GM23338 (cell line): ENCODE results near the gene KDM4B. TPM values are rescaled to one million over a fixed set of nuclear protein-coding genes. Genes with fewer than 3 reads are reported as not detected.

ENCODE experiments used
- ATAC-seq: fragments of 200-7000 bp; cut with Tn5 transposase; 3 replicates; pipeline ENCODE4 v1.9.1; 2020
- DNase-seq: peaks from one replicate; pipeline ENCODE4 v3.0.0-alpha.2; 2015; ENCODE audit warnings: low spot score
- H2AFZ ChIP-seq: fragments of 200-600 bp; sonication (generic); 2 replicates; pipeline ENCODE4 v1.8.0; 2016; ENCODE audit warnings: antibody characterized with exemption, mild to moderate bottlenecking, moderate library complexity
- H3F3A ChIP-seq: fragments of 200-600 bp; sonication (generic); replicated peaks from 2 replicates; pipeline ENCODE4 v1.8.0; 2017; ENCODE audit warnings: antibody characterized with exemption, mixed run types, low read depth
- H3K27ac ChIP-seq: fragments of 200-600 bp; sonication (generic); 2 replicates; pipeline ENCODE4 v1.6.1; 2016; ENCODE audit warnings: low read depth
- H3K27me3 ChIP-seq: fragments of 200-600 bp; sonication (generic); 2 replicates; pipeline ENCODE4 v1.8.0; 2016; ENCODE audit warnings: mild to moderate bottlenecking, mixed run types, moderate library complexity; ENCODE audit not compliant: insufficient read depth
- H3K36me3 ChIP-seq: fragments of 200-600 bp; sonication (generic); 2 replicates; pipeline ENCODE4 v1.8.0; 2016; ENCODE audit warnings: mild to moderate bottlenecking; ENCODE audit not compliant: insufficient read depth
- H3K4me1 ChIP-seq: fragments of 200-600 bp; sonication (generic); 2 replicates; pipeline ENCODE4 v1.8.0; 2016; ENCODE audit warnings: mild to moderate bottlenecking, moderate library complexity; ENCODE audit not compliant: insufficient read depth
- H3K4me2 ChIP-seq: fragments of 200-600 bp; sonication (generic); 2 replicates; pipeline ENCODE4 v1.7.1; 2017; ENCODE audit warnings: mixed run types
- H3K4me3 ChIP-seq: fragments of 200-600 bp; sonication (generic); 2 replicates; pipeline ENCODE4 v1.6.1; 2016; ENCODE audit warnings: mixed run types
- H3K79me2 ChIP-seq: fragments of 200-600 bp; sonication (generic); replicated peaks from 2 replicates; pipeline ENCODE4 v1.8.0; 2017; ENCODE audit warnings: mild to moderate bottlenecking; ENCODE audit not compliant: insufficient read depth
- H3K9me2 ChIP-seq: fragments of 200-600 bp; sonication (generic); 2 replicates; pipeline ENCODE4 v1.8.0; 2017; ENCODE audit not compliant: insufficient read depth
- H4K20me1 ChIP-seq: fragments of 200-600 bp; sonication (generic); replicated peaks from 2 replicates; pipeline ENCODE4 v1.8.0; 2017; ENCODE audit warnings: mild to moderate bottlenecking; ENCODE audit not compliant: insufficient read depth
- H3K27ac Mint-ChIP-seq: 2 replicates; pipeline ENCODE4 v1.8.0; 2020; ENCODE audit warnings: inconsistent platforms, mild to moderate bottlenecking, moderate library complexity, mixed read lengths
- H3K27me3 Mint-ChIP-seq: 3 replicates; pipeline ENCODE4 v1.8.0; 2022; ENCODE audit warnings: low read depth, mild to moderate bottlenecking, moderate library complexity, mixed read lengths, inconsistent platforms; ENCODE audit not compliant: insufficient read depth, poor library complexity
- H3K36me3 Mint-ChIP-seq: 3 replicates; pipeline ENCODE4 v1.8.0; 2021; ENCODE audit warnings: low read depth, mild to moderate bottlenecking, inconsistent platforms, moderate library complexity, mixed read lengths
- H3K4me1 Mint-ChIP-seq: 3 replicates; pipeline ENCODE4 v1.8.0; 2020; ENCODE audit warnings: mild to moderate bottlenecking, inconsistent platforms, mixed read lengths
- H3K4me3 Mint-ChIP-seq: 3 replicates; pipeline ENCODE4 v1.8.0; 2021; ENCODE audit warnings: moderate library complexity, mild to moderate bottlenecking, inconsistent platforms, mixed read lengths
- H3K9me3 Mint-ChIP-seq: 3 replicates; pipeline ENCODE4 v1.8.0; 2020; ENCODE audit warnings: moderate library complexity, mild to moderate bottlenecking, inconsistent platforms, mixed read lengths
- CREB1 ChIP-seq: fragments of 250-450 bp; sonication (Bioruptor Pico); IDR thresholded peaks from 2 replicates; pipeline ENCODE4 v1.5.0; 2020; ENCODE audit warnings: low read depth, mild to moderate bottlenecking, moderate library complexity
- EZH2 ChIP-seq: fragments of 200-600 bp; sonication (generic); IDR thresholded peaks from one replicate; pipeline ENCODE4 v1.8.0; 2017; ENCODE audit warnings: antibody characterized with exemption, mild to moderate bottlenecking, low read depth; ENCODE audit not compliant: unreplicated experiment
- EZH2phosphoT487 ChIP-seq: fragments of 200-600 bp; sonication (generic); IDR thresholded peaks from one replicate; pipeline ENCODE4 v1.8.1; 2018; ENCODE audit warnings: antibody characterized with exemption; ENCODE audit not compliant: unreplicated experiment
- NANOG ChIP-seq: IDR thresholded peaks from 2 replicates; pipeline ENCODE4 v1.6.1; 2016; ENCODE audit warnings: antibody characterized with exemption, borderline replicate concordance
- STAT1 ChIP-seq: IDR thresholded peaks from one replicate; pipeline ENCODE4 v1.6.1; 2016; ENCODE audit warnings: antibody characterized with exemption; ENCODE audit not compliant: unreplicated experiment
- polyA plus RNA-seq: library from polyadenylated mRNA; unstranded; fragments of >200 nt; fragmentation: Nextera tagmentation; extraction: Ambion mirVana; gene quantifications from 2 replicates; pipeline ENCODE4 v1.2.1, GENCODE V29; 2016
- total RNA-seq: library from RNA; depleted of rRNA; stranded (reverse); fragments of >200 nt; shearing (Covaris generic); gene quantifications from 2 replicates; pipeline ENCODE4 v1.2.3, GENCODE V29; 2014
- TF ChIP-seq, protein P1 (sequence below): fragments of 250-450 bp; sonication (Bioruptor Pico); IDR thresholded peaks from 2 replicates; pipeline ENCODE4 v1.5.0; 2020; ENCODE audit warnings: mild to moderate bottlenecking, moderate library complexity
- TF ChIP-seq, protein P2 (sequence below), 2 experiments: fragments of 200-600 bp in 1 of 2; sonication (generic) in 1 of 2; conservative IDR thresholded peaks; 2 replicates each; pipeline versions ENCODE4 v1.5.1 to v1.6.1; 2016 to 2017; ENCODE audit warnings: antibody characterized with exemption in 2 of 2, low read depth in 2 of 2, mild to moderate bottlenecking in 2 of 2, moderate library complexity in 1 of 2

Gene KDM4B
- total and polyA plus RNA-seq, 2 experiments from 2014 or later: 9.1 to 27.6 TPM

DNA sequence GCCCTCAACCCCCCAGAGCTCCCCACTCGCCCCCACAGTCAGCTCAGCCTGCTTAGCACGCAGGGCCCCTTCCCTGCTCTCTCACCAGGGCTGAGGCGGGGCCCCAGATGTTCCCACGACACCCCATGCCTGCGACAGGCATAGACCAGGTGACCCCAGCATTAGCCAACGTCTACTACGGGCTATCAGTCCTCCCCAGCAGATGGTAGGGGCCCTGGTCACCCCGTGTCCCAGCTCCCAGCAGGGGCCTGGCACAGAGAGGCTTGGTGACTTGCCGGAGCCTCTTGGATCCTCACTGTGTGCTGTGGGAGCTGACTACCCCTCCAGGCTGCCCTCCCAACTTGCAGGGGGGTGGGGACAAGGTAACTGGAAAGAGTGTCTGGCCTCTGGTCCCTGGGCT lies 80.6 kb downstream of the KDM4B start (continued):
- TF ChIP-seq, protein P1, sequence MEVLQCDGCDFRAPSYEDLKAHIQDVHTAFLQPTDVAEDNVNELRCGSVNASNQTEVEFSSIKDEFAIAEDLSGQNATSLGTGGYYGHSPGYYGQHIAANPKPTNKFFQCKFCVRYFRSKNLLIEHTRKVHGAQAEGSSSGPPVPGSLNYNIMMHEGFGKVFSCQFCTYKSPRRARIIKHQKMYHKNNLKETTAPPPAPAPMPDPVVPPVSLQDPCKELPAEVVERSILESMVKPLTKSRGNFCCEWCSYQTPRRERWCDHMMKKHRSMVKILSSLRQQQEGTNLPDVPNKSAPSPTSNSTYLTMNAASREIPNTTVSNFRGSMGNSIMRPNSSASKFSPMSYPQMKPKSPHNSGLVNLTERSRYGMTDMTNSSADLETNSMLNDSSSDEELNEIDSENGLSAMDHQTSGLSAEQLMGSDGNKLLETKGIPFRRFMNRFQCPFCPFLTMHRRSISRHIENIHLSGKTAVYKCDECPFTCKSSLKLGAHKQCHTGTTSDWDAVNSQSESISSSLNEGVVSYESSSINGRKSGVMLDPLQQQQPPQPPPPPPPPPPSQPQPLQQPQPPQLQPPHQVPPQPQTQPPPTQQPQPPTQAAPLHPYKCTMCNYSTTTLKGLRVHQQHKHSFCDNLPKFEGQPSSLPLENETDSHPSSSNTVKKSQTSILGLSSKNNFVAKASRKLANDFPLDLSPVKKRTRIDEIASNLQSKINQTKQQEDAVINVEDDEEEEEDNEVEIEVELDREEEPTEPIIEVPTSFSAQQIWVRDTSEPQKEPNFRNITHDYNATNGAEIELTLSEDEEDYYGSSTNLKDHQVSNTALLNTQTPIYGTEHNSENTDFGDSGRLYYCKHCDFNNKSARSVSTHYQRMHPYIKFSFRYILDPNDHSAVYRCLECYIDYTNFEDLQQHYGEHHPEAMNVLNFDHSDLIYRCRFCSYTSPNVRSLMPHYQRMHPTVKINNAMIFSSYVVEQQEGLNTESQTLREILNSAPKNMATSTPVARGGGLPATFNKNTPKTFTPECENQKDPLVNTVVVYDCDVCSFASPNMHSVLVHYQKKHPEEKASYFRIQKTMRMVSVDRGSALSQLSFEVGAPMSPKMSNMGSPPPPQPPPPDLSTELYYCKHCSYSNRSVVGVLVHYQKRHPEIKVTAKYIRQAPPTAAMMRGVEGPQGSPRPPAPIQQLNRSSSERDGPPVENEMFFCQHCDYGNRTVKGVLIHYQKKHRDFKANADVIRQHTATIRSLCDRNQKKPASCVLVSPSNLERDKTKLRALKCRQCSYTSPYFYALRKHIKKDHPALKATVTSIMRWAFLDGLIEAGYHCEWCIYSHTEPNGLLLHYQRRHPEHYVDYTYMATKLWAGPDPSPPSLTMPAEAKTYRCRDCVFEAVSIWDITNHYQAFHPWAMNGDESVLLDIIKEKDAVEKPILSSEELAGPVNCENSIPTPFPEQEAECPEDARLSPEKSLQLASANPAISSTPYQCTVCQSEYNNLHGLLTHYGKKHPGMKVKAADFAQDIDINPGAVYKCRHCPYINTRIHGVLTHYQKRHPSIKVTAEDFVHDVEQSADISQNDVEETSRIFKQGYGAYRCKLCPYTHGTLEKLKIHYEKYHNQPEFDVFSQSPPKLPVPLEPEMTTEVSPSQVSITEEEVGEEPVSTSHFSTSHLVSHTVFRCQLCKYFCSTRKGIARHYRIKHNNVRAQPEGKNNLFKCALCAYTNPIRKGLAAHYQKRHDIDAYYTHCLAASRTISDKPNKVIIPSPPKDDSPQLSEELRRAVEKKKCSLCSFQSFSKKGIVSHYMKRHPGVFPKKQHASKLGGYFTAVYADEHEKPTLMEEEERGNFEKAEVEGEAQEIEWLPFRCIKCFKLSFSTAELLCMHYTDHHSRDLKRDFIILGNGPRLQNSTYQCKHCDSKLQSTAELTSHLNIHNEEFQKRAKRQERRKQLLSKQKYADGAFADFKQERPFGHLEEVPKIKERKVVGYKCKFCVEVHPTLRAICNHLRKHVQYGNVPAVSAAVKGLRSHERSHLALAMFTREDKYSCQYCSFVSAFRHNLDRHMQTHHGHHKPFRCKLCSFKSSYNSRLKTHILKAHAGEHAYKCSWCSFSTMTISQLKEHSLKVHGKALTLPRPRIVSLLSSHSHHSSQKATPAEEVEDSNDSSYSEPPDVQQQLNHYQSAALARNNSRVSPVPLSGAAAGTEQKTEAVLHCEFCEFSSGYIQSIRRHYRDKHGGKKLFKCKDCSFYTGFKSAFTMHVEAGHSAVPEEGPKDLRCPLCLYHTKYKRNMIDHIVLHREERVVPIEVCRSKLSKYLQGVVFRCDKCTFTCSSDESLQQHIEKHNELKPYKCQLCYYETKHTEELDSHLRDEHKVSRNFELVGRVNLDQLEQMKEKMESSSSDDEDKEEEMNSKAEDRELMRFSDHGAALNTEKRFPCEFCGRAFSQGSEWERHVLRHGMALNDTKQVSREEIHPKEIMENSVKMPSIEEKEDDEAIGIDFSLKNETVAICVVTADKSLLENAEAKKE: no peak
- no peak for TF ChIP-seq STAT1
- no peak for TF ChIP-seq NANOG
- TF ChIP-seq EZH2: no peak

- no peaks in the 10 kb centered on the region for H3K36me3 ChIP-seq
- H3K9me2 ChIP-seq: no peaks in the 10 kb centered on the region
- no peaks in the 10 kb centered on the region for H3K79me2 ChIP-seq
- H3K27me3 ChIP-seq: no peaks in the 10 kb centered on the region
- ATAC-seq (no peak), DNase-seq (no peak)
- Mint-ChIP-seq H3K27me3 (peaks cover 6% of the 10 kb centered on the region), H3K4me1 (peaks cover 2% of the 10 kb centered on the region; the same call in 2 of the 3 replicates), H3K9me3 (no peaks in the 10 kb centered on the region), H3K27ac (no peak overlapping the region), H3K36me3 (peaks cover 2% of the 10 kb centered on the region; the same call in 2 of the 3 replicates), H3K4me3 (no peak overlapping the region)
- H3K4me2 ChIP-seq: no peak overlapping the region
- no peak overlapping the region for H3K4me3 ChIP-seq
- H4K20me1 ChIP-seq: no peaks in the 10 kb centered on the region; the same call in 1 of the 2 replicates
- no peak overlapping the region for H2AFZ ChIP-seq
- no peaks in the 10 kb centered on the region for H3K4me1 ChIP-seq
- no peaks in the 10 kb centered on the region for H3F3A ChIP-seq
- H3K27ac ChIP-seq: no peak overlapping the region; the same call in 1 of the 2 replicates
- TF ChIP-seq EZH2phosphoT487: no peak
- TF ChIP-seq, protein P2, sequence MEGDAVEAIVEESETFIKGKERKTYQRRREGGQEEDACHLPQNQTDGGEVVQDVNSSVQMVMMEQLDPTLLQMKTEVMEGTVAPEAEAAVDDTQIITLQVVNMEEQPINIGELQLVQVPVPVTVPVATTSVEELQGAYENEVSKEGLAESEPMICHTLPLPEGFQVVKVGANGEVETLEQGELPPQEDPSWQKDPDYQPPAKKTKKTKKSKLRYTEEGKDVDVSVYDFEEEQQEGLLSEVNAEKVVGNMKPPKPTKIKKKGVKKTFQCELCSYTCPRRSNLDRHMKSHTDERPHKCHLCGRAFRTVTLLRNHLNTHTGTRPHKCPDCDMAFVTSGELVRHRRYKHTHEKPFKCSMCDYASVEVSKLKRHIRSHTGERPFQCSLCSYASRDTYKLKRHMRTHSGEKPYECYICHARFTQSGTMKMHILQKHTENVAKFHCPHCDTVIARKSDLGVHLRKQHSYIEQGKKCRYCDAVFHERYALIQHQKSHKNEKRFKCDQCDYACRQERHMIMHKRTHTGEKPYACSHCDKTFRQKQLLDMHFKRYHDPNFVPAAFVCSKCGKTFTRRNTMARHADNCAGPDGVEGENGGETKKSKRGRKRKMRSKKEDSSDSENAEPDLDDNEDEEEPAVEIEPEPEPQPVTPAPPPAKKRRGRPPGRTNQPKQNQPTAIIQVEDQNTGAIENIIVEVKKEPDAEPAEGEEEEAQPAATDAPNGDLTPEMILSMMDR (conservative IDR thresholded peaks at IDR 0.05; ENCODE audit: low read depth in 2 of 2): no peak
- TF ChIP-seq EZH2: no peak
- TF ChIP-seq CREB1 (CRISPR knock-in tag): no peak
- TF ChIP-seq, protein P1: no peak
Observed at GRCh38 chr19:5050067-5050656, 81.2 kb downstream of the KDM4B start.
